Stimulated activated CD8-positive, alpha-beta memory T cell treated with anti-CD3 and anti-CD28 coated beads, Interleukin-7, amount 100 ng/mL, for 48 hours (primary cell): ENCODE measurements around the gene HNRNPH1.

Experiments
- DNase-seq, 2 donors: peaks; one replicate each; pipeline ENCODE4 v3.0.0-alpha.2; 2020; ENCODE audit warnings: low read depth in 1 of 2; ENCODE audit errors: extremely low read depth in 1 of 2

Gene HNRNPH1

GRCh38 chr5:179606071-179606909 lies 17.2 kb downstream of the HNRNPH1 start:
- DNase-seq, result no peak

DNA sequence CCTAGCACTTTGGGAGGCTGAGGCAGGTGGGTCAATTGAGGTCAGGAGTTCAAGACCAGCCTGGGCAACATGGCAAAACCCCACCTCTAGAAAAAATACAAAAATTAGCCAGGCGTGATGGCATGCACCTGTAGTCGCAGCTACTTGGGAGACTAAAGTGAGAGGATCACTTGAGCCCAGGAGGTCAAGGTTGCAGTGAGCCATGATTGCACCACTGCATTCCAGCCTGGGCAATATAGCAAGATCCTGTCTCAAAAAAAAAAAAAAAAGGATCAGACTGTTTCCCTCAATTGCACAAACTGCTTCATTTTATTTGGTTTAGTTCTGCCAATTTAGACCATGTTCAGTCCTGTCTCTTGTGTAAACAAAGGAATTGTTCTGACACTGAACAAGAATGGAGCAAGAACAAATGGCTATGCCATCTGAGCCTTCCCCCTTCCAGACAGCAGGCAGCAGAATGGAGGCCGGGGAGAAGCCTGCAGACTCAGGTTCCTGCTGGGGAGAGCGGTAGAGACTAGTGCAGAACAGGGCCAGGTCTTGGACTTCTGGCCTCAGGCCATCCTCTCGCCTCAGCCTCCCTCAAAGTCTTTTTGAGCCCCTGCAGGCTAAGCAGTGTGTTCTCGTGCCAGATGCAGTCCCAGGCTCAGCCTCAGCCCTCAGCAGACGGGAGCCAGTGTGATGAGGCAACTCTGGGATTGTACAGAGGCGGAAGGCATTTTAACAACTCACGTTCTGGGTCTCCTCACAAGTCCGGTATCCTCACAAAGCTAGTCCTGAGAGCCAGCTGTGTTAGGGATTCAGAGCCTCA lies 18.2 kb downstream of the HNRNPH1 start:
- DNase-seq, result no peak

DNA sequence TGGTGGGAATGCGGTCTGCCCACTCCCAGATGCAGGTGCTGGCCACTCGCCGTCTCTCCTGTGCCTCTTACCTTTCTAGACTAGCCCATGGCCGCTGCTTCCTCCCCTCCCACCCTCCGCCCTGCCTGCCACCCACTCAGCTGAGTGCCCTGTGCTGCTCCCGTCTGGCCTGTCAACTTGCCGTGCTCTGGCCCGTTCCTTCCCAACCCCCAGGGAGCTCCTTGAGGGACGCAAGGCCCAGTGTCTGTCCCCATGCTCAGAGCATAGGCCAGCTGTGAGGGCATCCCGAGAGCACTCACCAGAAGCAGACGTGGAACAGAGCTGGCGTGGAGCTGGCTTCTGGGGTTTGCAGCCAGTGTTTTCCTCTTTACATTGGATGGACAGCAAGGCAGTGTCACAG lies 20.2 kb downstream of the HNRNPH1 start:
- no peak for DNase-seq

- no peak for DNase-seq
These were observed 21.4 kb downstream of the HNRNPH1 start for GRCh38 chr5:179601871-179602625.

- no peak for DNase-seq
These were observed 23.5 kb downstream of the HNRNPH1 start for GRCh38 chr5:179599973-179600372.

DNA sequence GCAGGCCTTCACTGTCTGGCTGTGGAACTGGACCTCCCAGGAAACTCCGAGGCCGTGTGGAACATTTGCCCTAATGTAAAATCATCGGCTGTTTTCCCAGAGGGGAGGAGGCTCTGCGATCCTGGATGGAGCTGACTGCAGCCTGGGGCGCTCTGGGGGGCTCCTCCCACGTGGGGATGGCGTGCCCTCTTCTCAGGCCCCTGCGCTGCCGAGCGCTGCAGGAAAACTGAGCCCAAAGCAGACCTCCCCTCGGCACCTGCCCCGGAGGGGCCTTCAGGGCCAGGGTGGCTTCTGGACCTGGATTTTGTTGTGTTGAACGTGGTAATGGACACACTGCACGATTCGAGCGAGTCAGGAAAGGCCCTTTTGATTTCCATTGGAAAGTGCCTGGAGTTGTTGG lies 23.9 kb downstream of the HNRNPH1 start:
- no peak for DNase-seq

DNA sequence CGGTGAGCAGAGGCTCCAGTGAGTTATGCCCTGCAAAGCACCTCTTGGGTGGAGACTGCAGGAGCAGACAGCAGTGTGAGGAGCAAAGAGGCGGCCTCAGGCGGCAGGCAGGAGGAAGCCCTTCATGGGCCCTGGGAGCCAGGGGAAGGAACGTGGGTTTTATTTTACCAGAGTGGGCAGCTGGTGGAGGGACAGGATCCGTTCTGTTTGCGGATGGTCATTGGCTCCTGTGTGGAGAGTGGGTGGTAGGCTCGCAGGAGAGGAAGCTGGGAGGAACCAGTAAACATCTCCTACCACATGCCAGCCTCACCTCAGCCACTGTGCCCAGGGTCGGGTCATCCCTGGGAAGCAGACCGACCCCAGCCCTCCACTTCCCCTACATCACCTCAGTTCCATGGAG lies 24.4 kb downstream of the HNRNPH1 start:
- DNase-seq, result no peak

DNA sequence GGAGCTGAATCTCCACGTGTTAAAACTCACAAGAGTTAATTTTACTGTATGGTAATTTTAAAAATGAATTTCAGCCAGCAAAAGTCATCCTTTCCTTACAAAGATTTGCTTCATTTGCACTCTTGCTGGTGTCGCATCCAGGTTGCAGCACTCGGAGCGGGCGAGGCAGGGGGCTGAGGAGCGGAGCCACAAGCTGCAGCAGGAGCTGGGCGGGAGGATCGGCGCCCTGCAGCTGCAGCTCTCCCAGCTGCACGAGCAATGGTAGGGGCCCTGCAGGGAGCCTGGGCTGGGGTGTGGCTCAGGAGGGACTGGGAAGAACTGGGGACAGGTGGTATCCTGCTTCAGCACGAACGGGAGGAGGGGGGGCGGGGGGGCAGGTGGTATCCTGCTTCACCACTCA lies 27.1 kb downstream of the HNRNPH1 start:
- DNase-seq, result no peak

GRCh38 chr5:179595916-179596315 lies 27.6 kb downstream of the HNRNPH1 start:
- DNase-seq, result no peak

GRCh38 chr5:179588166-179588565 lies 35.3 kb downstream of the HNRNPH1 start:
- DNase-seq, result no peak

GRCh38 chr5:179585941-179586401 lies 37.5 kb downstream of the HNRNPH1 start:
- DNase-seq, result no peak

- no peak for DNase-seq
These were observed 46.0 kb downstream of the HNRNPH1 start for GRCh38 chr5:179577286-179577960.

GRCh38 chr5:179572386-179572785 lies 51.1 kb downstream of the HNRNPH1 start:
- DNase-seq, result no peak

DNA sequence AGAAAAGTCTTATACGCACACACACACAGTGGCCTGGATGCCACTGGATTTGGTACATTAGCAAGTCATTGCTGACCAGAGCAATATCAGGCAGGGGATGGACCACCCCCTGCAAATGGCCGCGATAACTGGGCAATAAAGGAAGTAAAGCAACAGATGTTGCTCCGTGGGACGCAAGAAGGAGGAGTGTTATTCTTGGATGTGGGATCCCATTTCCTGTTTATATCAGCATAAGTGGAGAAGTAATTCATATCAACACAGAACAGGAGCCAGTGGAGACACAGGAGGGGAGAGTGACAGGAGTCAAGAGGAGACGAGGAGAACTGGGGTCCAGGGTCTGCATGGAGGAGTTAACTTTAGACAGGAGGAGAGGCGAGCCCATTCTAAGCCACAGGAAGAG lies 54.8 kb downstream of the HNRNPH1 start:
- no peak for DNase-seq

GRCh38 chr5:179564526-179564925 lies 58.9 kb downstream of the HNRNPH1 start:
- DNase-seq, result no peak
